Measurements from ENCODE around the gene FCN2. TPM values are rescaled to one million over a fixed set of nuclear protein-coding genes. Genes with fewer than 3 reads are reported as not detected.

The FCN2 gene
- total and polyA plus RNA-seq, 7 donors: 0.07 TPM; not detected in 6

DNA sequence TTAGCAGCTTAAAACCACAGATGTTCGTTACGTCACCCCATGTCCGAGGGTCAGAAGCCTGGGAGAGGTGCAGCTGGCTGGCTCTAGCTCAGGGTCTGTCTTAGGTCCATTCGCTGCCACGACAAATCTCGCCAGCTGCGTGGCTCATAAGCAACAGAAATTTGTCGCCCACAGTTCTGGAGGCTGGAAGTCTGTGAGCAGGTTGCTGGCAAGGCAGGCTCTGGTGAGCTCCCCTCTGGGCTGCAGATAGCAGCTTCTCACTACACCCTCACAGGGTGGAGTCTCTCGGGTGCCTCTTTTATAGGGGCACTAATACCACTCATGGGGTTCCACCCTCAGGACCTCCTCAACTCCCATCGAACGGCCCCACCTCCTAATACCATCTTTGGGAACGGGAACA lies 40.1 kb upstream of the FCN2 start:
- Histone ChIP-seq H3K27ac (no peak overlapping the region), H3K9me3 (no peaks in the 10 kb centered on the region), H3K4me3 (no peak overlapping the region), H3K27me3 (ENCODE audit: insufficient read depth in 3 of 3, low read length in 2 of 3) (peaks cover 0 to 18% (median 4%) of the 10 kb centered on the region in 3 donors), H3K36me3 (ENCODE audit: insufficient read depth in 1 of 2, low read depth in 1 of 2) (peaks cover 0 to 5% of the 10 kb centered on the region in 2 donors), H3K4me1 (no peaks in the 10 kb centered on the region)
- ATAC-seq (no peak), DNase-seq (no peak)
- intact Hi-C loops (cut with DNase I): no loop called here
- WGBS, 3 donors: 65 to 78% (median 74%) methylated on average over 12 of the region's 12 CpGs
- TF ChIP-seq, protein P1, sequence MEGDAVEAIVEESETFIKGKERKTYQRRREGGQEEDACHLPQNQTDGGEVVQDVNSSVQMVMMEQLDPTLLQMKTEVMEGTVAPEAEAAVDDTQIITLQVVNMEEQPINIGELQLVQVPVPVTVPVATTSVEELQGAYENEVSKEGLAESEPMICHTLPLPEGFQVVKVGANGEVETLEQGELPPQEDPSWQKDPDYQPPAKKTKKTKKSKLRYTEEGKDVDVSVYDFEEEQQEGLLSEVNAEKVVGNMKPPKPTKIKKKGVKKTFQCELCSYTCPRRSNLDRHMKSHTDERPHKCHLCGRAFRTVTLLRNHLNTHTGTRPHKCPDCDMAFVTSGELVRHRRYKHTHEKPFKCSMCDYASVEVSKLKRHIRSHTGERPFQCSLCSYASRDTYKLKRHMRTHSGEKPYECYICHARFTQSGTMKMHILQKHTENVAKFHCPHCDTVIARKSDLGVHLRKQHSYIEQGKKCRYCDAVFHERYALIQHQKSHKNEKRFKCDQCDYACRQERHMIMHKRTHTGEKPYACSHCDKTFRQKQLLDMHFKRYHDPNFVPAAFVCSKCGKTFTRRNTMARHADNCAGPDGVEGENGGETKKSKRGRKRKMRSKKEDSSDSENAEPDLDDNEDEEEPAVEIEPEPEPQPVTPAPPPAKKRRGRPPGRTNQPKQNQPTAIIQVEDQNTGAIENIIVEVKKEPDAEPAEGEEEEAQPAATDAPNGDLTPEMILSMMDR (IDR thresholded peaks at IDR 0.05): no peak

DNA sequence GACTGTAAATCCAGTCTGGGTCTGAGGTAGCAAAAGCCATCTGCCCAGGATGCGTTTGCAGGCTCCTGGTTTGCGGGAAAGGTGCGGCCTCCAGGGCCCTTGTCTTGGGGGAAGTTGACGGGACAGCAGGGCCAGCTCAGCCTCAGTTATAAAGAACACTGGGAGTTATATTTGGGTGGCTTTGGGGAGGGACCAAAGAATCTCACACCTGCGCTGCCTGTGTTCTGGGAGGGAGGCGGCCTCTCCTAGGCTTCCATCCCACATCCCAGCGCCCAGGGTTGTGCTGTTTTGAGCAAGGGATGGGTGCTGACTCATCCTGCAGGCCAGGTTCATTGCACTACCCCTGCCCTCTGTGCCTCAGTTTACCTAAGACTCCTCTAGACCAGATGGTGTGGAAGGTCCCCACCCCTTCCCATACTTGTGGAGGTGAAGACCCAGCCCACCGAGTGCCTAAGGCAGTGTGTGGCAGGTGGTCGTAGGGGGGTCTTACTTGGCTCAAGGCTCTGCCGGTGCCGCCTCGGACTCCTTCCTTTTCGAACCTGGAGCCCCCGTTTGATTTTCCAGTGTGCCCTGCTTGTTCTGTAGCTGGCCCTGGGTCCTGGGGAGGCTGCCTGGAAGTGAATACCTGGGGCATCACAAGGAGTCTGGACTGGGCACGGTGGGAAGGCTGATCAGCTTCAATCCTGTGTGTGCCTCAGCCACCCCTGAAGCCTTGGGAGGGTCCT lies 39.3 kb upstream of the FCN2 start:
- Histone ChIP-seq H3K36me3 (ENCODE audit: insufficient read depth in 1 of 2, low read depth in 1 of 2) (peaks cover 0 to 5% of the 10 kb centered on the region in 2 donors), H3K27me3 (ENCODE audit: insufficient read depth in 3 of 3, low read length in 2 of 3) (peaks cover 0 to 18% (median 4%) of the 10 kb centered on the region in 3 donors), H3K27ac (no peak overlapping the region), H3K4me3 (no peak overlapping the region), H3K9me3 (no peaks in the 10 kb centered on the region), H3K4me1 (no peaks in the 10 kb centered on the region)
- no peak for ATAC-seq
- TF ChIP-seq, protein P1 (IDR thresholded peaks at IDR 0.05): no peak
- DNase-seq: no peak
- intact Hi-C loops (cut with DNase I): no loop called here
- WGBS, 3 donors: 88 to 92% (median 90%) methylated on average over 15 of the region's 15 CpGs

DNA sequence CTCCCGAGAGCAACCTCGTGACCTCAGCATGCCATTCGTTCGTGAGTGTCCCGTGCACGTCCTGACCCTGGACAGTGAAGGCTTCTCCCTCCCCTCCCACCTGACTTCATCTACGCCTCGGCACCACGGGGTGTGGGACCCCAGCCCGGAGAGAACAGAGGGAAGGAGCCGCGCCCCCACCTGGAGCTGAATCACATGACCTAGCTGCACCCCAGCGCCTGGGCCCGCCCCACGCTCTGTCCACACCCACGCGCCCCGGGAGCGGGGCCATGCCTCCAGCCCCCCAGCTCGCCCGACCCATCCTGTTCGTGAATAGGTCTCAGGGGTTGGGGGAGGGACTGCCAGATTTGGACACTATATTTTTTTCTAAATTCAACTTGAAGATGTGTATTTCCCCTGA lies 38.3 kb upstream of the FCN2 start:
- intact Hi-C loops (cut with DNase I): no loop called here
- H3K4me3 ChIP-seq: no peak overlapping the region
- 84 to 86% (median 85%) methylated on average over 22 of the region's 22 CpGs for WGBS, 3 donors
- H3K36me3 ChIP-seq (ENCODE audit: insufficient read depth in 1 of 2, low read depth in 1 of 2): peaks cover 0 to 5% of the 10 kb centered on the region in 2 donors
- H3K4me1 ChIP-seq: no peaks in the 10 kb centered on the region
- ATAC-seq (no peak), DNase-seq (no peak)
- TF ChIP-seq, protein P1 (IDR thresholded peaks at IDR 0.05): no peak
- H3K9me3 ChIP-seq: no peaks in the 10 kb centered on the region
- peaks cover 0 to 18% (median 4%) of the 10 kb centered on the region in 3 donors for H3K27me3 ChIP-seq (ENCODE audit: insufficient read depth in 3 of 3, low read length in 2 of 3)
- no peak overlapping the region for H3K27ac ChIP-seq

DNA sequence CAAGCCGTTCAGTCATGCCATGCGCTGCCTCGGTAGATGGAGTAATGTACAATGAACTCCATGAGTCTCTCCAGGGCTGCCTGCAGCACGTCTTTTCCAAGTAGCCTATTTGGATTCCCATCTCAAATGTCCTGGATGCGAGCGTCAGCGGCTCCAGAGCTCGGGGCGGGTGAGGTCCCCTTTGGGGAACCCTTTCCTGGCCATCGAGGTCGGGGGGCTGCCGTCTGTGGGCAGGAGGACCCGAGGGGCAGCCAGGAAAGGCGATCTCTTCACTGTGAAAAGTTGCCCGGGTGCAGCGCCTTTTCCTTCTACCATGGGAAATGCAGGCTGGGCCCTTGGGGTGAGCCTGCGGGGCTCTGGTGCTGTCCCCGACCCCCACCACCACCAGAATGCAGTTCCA lies 36.9 kb upstream of the FCN2 start:
- Histone ChIP-seq H3K9me3 (no peaks in the 10 kb centered on the region), H3K4me1 (no peaks in the 10 kb centered on the region), H3K4me3 (no peak overlapping the region), H3K27ac (no peak overlapping the region), H3K36me3 (ENCODE audit: insufficient read depth in 1 of 2, low read depth in 1 of 2) (no peaks in the 10 kb centered on the region), H3K27me3 (ENCODE audit: insufficient read depth in 3 of 3, low read length in 2 of 3) (peaks cover 0 to 16% (median 4%) of the 10 kb centered on the region in 3 donors)
- ATAC-seq (no peak), DNase-seq (no peak)
- TF ChIP-seq, protein P1 (IDR thresholded peaks at IDR 0.05): no peak
- WGBS, 3 donors: 73 to 85% (median 74%) methylated on average over 18 of the region's 18 CpGs
- intact Hi-C loops (cut with DNase I): no loop called here

DNA sequence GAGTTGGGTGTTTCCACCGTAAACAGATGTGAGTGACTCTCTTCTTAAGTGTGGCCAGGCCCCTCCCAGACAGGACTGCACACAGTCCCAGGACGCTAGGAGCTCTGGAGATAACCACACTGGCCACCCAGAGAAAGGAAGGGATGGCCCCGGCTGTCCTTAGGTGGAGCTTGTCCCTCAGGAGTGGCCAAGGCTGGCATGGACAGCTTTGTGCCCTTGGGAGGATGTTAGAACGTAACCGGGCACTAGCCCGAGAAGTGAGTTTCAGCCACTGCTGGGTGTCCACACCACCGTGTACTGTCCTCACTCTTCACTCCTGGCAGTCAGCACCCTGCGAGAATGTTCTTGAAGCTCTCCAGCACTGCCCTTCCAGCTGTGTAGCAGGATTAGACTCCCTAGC lies 35.8 kb upstream of the FCN2 start:
- no peak overlapping the region for H3K4me3 ChIP-seq
- WGBS, 3 donors: 67 to 77% (median 67%) methylated on average over 8 of the region's 8 CpGs
- H3K9me3 ChIP-seq: no peaks in the 10 kb centered on the region
- DNase-seq (no peak), ATAC-seq (no peak)
- no peaks in the 10 kb centered on the region for H3K36me3 ChIP-seq (ENCODE audit: insufficient read depth in 1 of 2, low read depth in 1 of 2)
- no peak overlapping the region for H3K27ac ChIP-seq
- peaks cover 0 to 12% (median 4%) of the 10 kb centered on the region in 3 donors for H3K27me3 ChIP-seq (ENCODE audit: insufficient read depth in 3 of 3, low read length in 2 of 3)
- no peaks in the 10 kb centered on the region for H3K4me1 ChIP-seq
- TF ChIP-seq, protein P1 (IDR thresholded peaks at IDR 0.05): no peak
- intact Hi-C loops (cut with DNase I): no loop called here
